Measurements from ENCODE around the gene SSBP2.

Gene SSBP2

GRCh38 chr5:81547001-81547400 is 203.9 kb downstream of the SSBP2 start:
- no peak for DNase-seq (ENCODE audit: low read depth)
- no peak overlapping the region for H3K4me3 ChIP-seq (ENCODE audit: low read depth, low read length)
- TF ChIP-seq CTCF (IDR thresholded peaks at IDR 0.05; ENCODE audit: low read depth, low read length, missing control alignments) = no peak

- no peak overlapping the region for H3K4me3 ChIP-seq (ENCODE audit: low read depth, low read length)
- no peak for TF ChIP-seq CTCF (IDR thresholded peaks at IDR 0.05; ENCODE audit: low read depth, low read length, missing control alignments)
- no peak for DNase-seq (ENCODE audit: low read depth)
Measured at GRCh38 chr5:81545911-81546310, 205.0 kb downstream of the SSBP2 start.

GRCh38 chr5:81544351-81545018 is 206.4 kb downstream of the SSBP2 start:
- TF ChIP-seq CTCF (IDR thresholded peaks at IDR 0.05; ENCODE audit: low read depth, low read length, missing control alignments) = no peak
- H3K4me3 ChIP-seq (ENCODE audit: low read depth, low read length) = no peak overlapping the region
- DNase-seq (ENCODE audit: low read depth) = no peak

- DNase-seq (ENCODE audit: low read depth) = no peak
- TF ChIP-seq CTCF (IDR thresholded peaks at IDR 0.05; ENCODE audit: low read depth, low read length, missing control alignments) = no peak
- H3K4me3 ChIP-seq (ENCODE audit: low read depth, low read length) = no peak overlapping the region
Measured at GRCh38 chr5:81542242-81542641, 208.7 kb downstream of the SSBP2 start.

- H3K4me3 ChIP-seq (ENCODE audit: low read depth, low read length) = no peak overlapping the region
- no peak for DNase-seq (ENCODE audit: low read depth)
- no peak for TF ChIP-seq CTCF (IDR thresholded peaks at IDR 0.05; ENCODE audit: low read depth, low read length, missing control alignments)
Measured at GRCh38 chr5:81537905-81538547, 212.9 kb downstream of the SSBP2 start.

GRCh38 chr5:81534441-81534840 is 216.5 kb downstream of the SSBP2 start:
- H3K4me3 ChIP-seq (ENCODE audit: low read depth, low read length) = no peak overlapping the region
- no peak for DNase-seq (ENCODE audit: low read depth)
- no peak for TF ChIP-seq CTCF (IDR thresholded peaks at IDR 0.05; ENCODE audit: low read depth, low read length, missing control alignments)

All from GM12864 (cell line).